ENCODE measurements around the gene GSG1L2.

Gene GSG1L2

GRCh38 chr17:9829343-9829742, 7.5 kb upstream of the GSG1L2 start:
- no peak overlapping the region for H3K4me3 ChIP-seq (ENCODE audit: low read depth, low read length, poor library complexity, severe bottlenecking)
- no peaks in the 10 kb centered on the region for H3K79me2 ChIP-seq (ENCODE audit: insufficient read depth, low read length)
- H2AFZ ChIP-seq (ENCODE audit: low read length), result no peak overlapping the region
- TF ChIP-seq EZH2 (IDR thresholded peaks at IDR 0.05; ENCODE audit: borderline replicate concordance, low read length), result no peak
- TF ChIP-seq, protein P1, sequence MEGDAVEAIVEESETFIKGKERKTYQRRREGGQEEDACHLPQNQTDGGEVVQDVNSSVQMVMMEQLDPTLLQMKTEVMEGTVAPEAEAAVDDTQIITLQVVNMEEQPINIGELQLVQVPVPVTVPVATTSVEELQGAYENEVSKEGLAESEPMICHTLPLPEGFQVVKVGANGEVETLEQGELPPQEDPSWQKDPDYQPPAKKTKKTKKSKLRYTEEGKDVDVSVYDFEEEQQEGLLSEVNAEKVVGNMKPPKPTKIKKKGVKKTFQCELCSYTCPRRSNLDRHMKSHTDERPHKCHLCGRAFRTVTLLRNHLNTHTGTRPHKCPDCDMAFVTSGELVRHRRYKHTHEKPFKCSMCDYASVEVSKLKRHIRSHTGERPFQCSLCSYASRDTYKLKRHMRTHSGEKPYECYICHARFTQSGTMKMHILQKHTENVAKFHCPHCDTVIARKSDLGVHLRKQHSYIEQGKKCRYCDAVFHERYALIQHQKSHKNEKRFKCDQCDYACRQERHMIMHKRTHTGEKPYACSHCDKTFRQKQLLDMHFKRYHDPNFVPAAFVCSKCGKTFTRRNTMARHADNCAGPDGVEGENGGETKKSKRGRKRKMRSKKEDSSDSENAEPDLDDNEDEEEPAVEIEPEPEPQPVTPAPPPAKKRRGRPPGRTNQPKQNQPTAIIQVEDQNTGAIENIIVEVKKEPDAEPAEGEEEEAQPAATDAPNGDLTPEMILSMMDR (IDR thresholded peaks at IDR 0.05; ENCODE audit: low read length), result no peak
- no peaks in the 10 kb centered on the region for H3K36me3 ChIP-seq (ENCODE audit: insufficient read depth, low read length)
- H4K20me1 ChIP-seq (ENCODE audit: insufficient read depth, low read length), result no peaks in the 10 kb centered on the region
- no peak overlapping the region for H3K4me2 ChIP-seq (ENCODE audit: low read length)
- H3K27me3 ChIP-seq (ENCODE audit: insufficient read depth, low read length), result no peaks in the 10 kb centered on the region
- no peaks in the 10 kb centered on the region for H3K9me3 ChIP-seq (ENCODE audit: low read length)
- no peaks in the 10 kb centered on the region for H3K9me2 ChIP-seq (ENCODE audit: low read depth, low read length)
- H3K9ac ChIP-seq (ENCODE audit: low read length), result no peak overlapping the region
- no peaks in the 10 kb centered on the region for H3F3A ChIP-seq (ENCODE audit: insufficient read depth, low read length)
- no peak overlapping the region for H3K27ac ChIP-seq (ENCODE audit: low read depth, low read length, poor library complexity, severe bottlenecking)
- no peaks in the 10 kb centered on the region for H3K4me1 ChIP-seq (ENCODE audit: insufficient read depth, low read length, severe bottlenecking)

- TF ChIP-seq EZH2 (IDR thresholded peaks at IDR 0.05; ENCODE audit: borderline replicate concordance, low read length), result no peak
- TF ChIP-seq, protein P1 (IDR thresholded peaks at IDR 0.05; ENCODE audit: low read length), result no peak
- no peaks in the 10 kb centered on the region for H3K4me1 ChIP-seq (ENCODE audit: insufficient read depth, low read length, severe bottlenecking)
- no peak overlapping the region for H2AFZ ChIP-seq (ENCODE audit: low read length)
- H4K20me1 ChIP-seq (ENCODE audit: insufficient read depth, low read length), result no peaks in the 10 kb centered on the region
- H3K36me3 ChIP-seq (ENCODE audit: insufficient read depth, low read length), result no peaks in the 10 kb centered on the region
- H3K79me2 ChIP-seq (ENCODE audit: insufficient read depth, low read length), result no peaks in the 10 kb centered on the region
- no peaks in the 10 kb centered on the region for H3K9me3 ChIP-seq (ENCODE audit: low read length)
- no peaks in the 10 kb centered on the region for H3K9me2 ChIP-seq (ENCODE audit: low read depth, low read length)
- H3K9ac ChIP-seq (ENCODE audit: low read length), result no peak overlapping the region
- H3K4me3 ChIP-seq (ENCODE audit: low read depth, low read length, poor library complexity, severe bottlenecking), result no peak overlapping the region
- H3K27ac ChIP-seq (ENCODE audit: low read depth, low read length, poor library complexity, severe bottlenecking), result no peak overlapping the region
- H3K27me3 ChIP-seq (ENCODE audit: insufficient read depth, low read length), result no peaks in the 10 kb centered on the region
- no peaks in the 10 kb centered on the region for H3F3A ChIP-seq (ENCODE audit: insufficient read depth, low read length)
- H3K4me2 ChIP-seq (ENCODE audit: low read length), result no peak overlapping the region
Measured at GRCh38 chr17:9828296-9829295, 6.7 kb upstream of the GSG1L2 start.

GRCh38 chr17:9825641-9826150, 3.8 kb upstream of the GSG1L2 start, which contains the start of gene GLP2R:
GLP2R (plus strand) TSS chr17:9825924; CDS start chr17:9826064, 140 bp downstream.
- TF ChIP-seq, protein P1 (IDR thresholded peaks at IDR 0.05; ENCODE audit: low read length), result no peak
- no peak for TF ChIP-seq EZH2 (IDR thresholded peaks at IDR 0.05; ENCODE audit: borderline replicate concordance, low read length)
- no peak within 1 kb of the TSS for H3K4me2 ChIP-seq (ENCODE audit: low read length)
- H4K20me1 ChIP-seq (ENCODE audit: insufficient read depth, low read length), result no peaks in the 10 kb centered on the region
- H3K4me3 ChIP-seq (ENCODE audit: low read depth, low read length, poor library complexity, severe bottlenecking), result no peak within 1 kb of the TSS
- no peaks in the 10 kb centered on the region for H3K79me2 ChIP-seq (ENCODE audit: insufficient read depth, low read length)
- no peaks in the 10 kb centered on the region for H3K27me3 ChIP-seq (ENCODE audit: insufficient read depth, low read length)
- no peak within 1 kb of the TSS for H2AFZ ChIP-seq (ENCODE audit: low read length)
- H3K9me2 ChIP-seq (ENCODE audit: low read depth, low read length), result no peaks in the 10 kb centered on the region
- H3K9me3 ChIP-seq (ENCODE audit: low read length), result no peaks in the 10 kb centered on the region
- no peaks in the 10 kb centered on the region for H3K36me3 ChIP-seq (ENCODE audit: insufficient read depth, low read length)
- H3K9ac ChIP-seq (ENCODE audit: low read length), result no peak within 1 kb of the TSS
- no peaks in the 10 kb centered on the region for H3F3A ChIP-seq (ENCODE audit: insufficient read depth, low read length)
- H3K4me1 ChIP-seq (ENCODE audit: insufficient read depth, low read length, severe bottlenecking), result no peaks in the 10 kb centered on the region
- H3K27ac ChIP-seq (ENCODE audit: low read depth, low read length, poor library complexity, severe bottlenecking), result no peak within 1 kb of the TSS
